Fibroblast of skin of left quadriceps (primary cell): Measurements from ENCODE around the gene NOTCH2.

Experiments used
- DNase-seq, 2 experiments: peaks; one replicate each; pipeline ENCODE4 v3.0.0-alpha.2; 2013; ENCODE audit warnings: low read depth in 2 of 2

Gene NOTCH2

GRCh38 chr1:119946724-119947123, 122.7 kb downstream of the NOTCH2 start:
- DNase-seq: no peak

- no peak for DNase-seq
Observed at GRCh38 chr1:119943216-119943615, 126.2 kb downstream of the NOTCH2 start.

- DNase-seq: no peak
Observed at GRCh38 chr1:119941392-119941791, 128.1 kb downstream of the NOTCH2 start.

- no peak for DNase-seq
Observed at GRCh38 chr1:119940697-119941096, 128.8 kb downstream of the NOTCH2 start.

GRCh38 chr1:119937198-119937597, 132.3 kb downstream of the NOTCH2 start:
- no peak for DNase-seq

- no peak for DNase-seq
Observed at GRCh38 chr1:119935915-119936314, 133.5 kb downstream of the NOTCH2 start.

- no peak for DNase-seq
Observed at GRCh38 chr1:119935373-119935772, 134.1 kb downstream of the NOTCH2 start.

- no peak for DNase-seq
Observed at GRCh38 chr1:119933397-119933796, 136.1 kb downstream of the NOTCH2 start.

GRCh38 chr1:119929643-119930315, 139.7 kb downstream of the NOTCH2 start:
- no peak for DNase-seq

- DNase-seq: no peak
Observed at GRCh38 chr1:119926553-119926952, 142.9 kb downstream of the NOTCH2 start.

- no peak for DNase-seq
Observed at GRCh38 chr1:119924948-119925898, 144.2 kb downstream of the NOTCH2 start.

- DNase-seq: no peak
Observed at GRCh38 chr1:119920104-119920968, 149.1 kb downstream of the NOTCH2 start.

GRCh38 chr1:119919241-119919640, 150.2 kb downstream of the NOTCH2 start:
- DNase-seq: no peak

- DNase-seq: no peak
Observed at GRCh38 chr1:119918301-119918700, 151.2 kb downstream of the NOTCH2 start.

- DNase-seq: no peak
Observed at GRCh38 chr1:119917304-119918055, 152.0 kb downstream of the NOTCH2 start.

- no peak for DNase-seq
Observed at GRCh38 chr1:119915517-119915916, 153.9 kb downstream of the NOTCH2 start.

GRCh38 chr1:119914071-119914470, 155.4 kb downstream of the NOTCH2 start:
- no peak for DNase-seq

GRCh38 chr1:119912963-119913362, 156.5 kb downstream of the NOTCH2 start:
- no peak for DNase-seq

- DNase-seq: no peak
Observed at GRCh38 chr1:119911775-119912174, 157.7 kb downstream of the NOTCH2 start.

- DNase-seq: no peak
Observed at GRCh38 chr1:119910618-119911017, 158.8 kb downstream of the NOTCH2 start.

GRCh38 chr1:119909890-119910596, 159.4 kb downstream of the NOTCH2 start:
- DNase-seq: no peak
